ENCODE results near the gene FHAD1.
A peak's percentile ranks its signal among the peaks of the same experiment; 100 is the strongest.

Gene FHAD1

DNA sequence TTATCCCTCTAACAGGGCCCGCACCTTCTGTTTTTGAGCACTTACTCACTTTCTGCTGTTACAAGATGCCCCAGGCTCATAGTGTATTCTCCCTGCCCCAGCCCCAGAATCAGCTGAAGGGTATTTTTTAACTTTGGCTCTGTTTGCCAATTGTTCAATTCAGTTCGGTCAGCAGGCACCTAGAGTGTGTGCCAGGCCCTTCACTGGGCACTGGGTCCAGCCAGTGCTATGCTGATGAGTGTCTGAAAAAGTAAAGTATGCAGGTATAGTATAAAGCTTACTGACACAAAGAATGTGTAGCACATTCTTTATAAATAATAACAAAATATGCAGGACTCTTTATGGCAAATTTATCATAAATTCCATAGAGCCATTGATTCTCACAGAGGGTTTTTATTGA lies 35.0 kb downstream of the FHAD1 start:
- TF ChIP-seq, protein P1, sequence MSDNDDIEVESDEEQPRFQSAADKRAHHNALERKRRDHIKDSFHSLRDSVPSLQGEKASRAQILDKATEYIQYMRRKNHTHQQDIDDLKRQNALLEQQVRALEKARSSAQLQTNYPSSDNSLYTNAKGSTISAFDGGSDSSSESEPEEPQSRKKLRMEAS (IDR thresholded peaks at IDR 0.05), result no peak
- TF ChIP-seq NFIC (IDR thresholded peaks at IDR 0.05) (no peak), EGR1 (IDR thresholded peaks at IDR 0.05) (no peak)

DNA sequence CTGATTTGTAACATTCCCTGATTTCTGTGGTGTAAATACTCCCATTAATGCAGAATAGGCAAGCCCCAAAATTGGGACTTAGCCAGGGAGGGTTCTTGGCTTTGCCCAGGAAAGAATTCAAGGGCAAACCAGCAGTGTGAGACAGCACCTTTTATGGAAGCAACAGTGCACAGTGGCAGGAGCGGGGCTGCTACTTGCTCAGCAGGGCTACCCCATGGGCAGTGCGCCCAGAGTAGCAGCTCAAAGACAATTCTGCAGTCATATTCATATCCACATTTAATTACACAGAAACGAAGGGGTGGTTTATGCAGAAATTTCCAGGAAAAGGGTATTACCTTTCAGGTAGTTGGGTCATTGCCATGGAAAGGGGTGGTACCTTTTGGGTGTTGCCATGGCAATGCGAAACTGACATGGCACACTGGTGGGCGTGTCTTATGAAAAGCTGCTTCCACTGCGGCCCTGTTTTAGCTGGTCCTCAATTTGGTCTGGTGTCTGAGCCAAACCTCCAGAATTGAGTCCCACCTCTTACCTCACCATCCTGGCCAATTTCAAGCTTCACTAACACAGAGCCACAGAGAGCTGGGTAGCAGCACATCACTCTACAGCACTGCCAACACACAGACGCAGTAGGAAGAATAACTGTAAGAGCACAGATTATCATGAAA lies 35.9 kb downstream of the FHAD1 start:
- TF ChIP-seq TEAD4 (IDR thresholded peaks at IDR 0.05) (peak; percentile 67), NFIC (IDR thresholded peaks at IDR 0.05) (peak; percentile 90), YY1 (IDR thresholded peaks at IDR 0.05; ENCODE audit: low read depth) (no peak), ZBTB7A (IDR thresholded peaks at IDR 0.05; ENCODE audit: low read depth) (no peak), TAF1 (IDR thresholded peaks at IDR 0.05; ENCODE audit: low read depth) (no peak), CEBPB (IDR thresholded peaks at IDR 0.05) (0 out of 2 replicates have a peak, but pooled peaks have one; percentile 3), EP300 (IDR thresholded peaks at IDR 0.05; ENCODE audit: borderline replicate concordance) (peak; percentile 86), TCF12 (IDR thresholded peaks at IDR 0.05; ENCODE audit: low read depth) (peak; percentile 85), EGR1 (IDR thresholded peaks at IDR 0.05) (no peak), FOXM1 (IDR thresholded peaks at IDR 0.05; ENCODE audit: borderline replicate concordance, low read depth) (peak; percentile 60), CREB1 (IDR thresholded peaks at IDR 0.05; ENCODE audit: low read depth) (no peak), RAD21 (IDR thresholded peaks at IDR 0.05; ENCODE audit: low read depth) (no peak)
- TF ChIP-seq, protein P2, sequence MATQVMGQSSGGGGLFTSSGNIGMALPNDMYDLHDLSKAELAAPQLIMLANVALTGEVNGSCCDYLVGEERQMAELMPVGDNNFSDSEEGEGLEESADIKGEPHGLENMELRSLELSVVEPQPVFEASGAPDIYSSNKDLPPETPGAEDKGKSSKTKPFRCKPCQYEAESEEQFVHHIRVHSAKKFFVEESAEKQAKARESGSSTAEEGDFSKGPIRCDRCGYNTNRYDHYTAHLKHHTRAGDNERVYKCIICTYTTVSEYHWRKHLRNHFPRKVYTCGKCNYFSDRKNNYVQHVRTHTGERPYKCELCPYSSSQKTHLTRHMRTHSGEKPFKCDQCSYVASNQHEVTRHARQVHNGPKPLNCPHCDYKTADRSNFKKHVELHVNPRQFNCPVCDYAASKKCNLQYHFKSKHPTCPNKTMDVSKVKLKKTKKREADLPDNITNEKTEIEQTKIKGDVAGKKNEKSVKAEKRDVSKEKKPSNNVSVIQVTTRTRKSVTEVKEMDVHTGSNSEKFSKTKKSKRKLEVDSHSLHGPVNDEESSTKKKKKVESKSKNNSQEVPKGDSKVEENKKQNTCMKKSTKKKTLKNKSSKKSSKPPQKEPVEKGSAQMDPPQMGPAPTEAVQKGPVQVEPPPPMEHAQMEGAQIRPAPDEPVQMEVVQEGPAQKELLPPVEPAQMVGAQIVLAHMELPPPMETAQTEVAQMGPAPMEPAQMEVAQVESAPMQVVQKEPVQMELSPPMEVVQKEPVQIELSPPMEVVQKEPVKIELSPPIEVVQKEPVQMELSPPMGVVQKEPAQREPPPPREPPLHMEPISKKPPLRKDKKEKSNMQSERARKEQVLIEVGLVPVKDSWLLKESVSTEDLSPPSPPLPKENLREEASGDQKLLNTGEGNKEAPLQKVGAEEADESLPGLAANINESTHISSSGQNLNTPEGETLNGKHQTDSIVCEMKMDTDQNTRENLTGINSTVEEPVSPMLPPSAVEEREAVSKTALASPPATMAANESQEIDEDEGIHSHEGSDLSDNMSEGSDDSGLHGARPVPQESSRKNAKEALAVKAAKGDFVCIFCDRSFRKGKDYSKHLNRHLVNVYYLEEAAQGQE (IDR thresholded peaks at IDR 0.05; ENCODE audit: low read depth), result no peak
- TF ChIP-seq, protein P1 (IDR thresholded peaks at IDR 0.05), result 0 out of 2 replicates have a peak, but pooled peaks have one; percentile 15
- TF ChIP-seq, protein P3, sequence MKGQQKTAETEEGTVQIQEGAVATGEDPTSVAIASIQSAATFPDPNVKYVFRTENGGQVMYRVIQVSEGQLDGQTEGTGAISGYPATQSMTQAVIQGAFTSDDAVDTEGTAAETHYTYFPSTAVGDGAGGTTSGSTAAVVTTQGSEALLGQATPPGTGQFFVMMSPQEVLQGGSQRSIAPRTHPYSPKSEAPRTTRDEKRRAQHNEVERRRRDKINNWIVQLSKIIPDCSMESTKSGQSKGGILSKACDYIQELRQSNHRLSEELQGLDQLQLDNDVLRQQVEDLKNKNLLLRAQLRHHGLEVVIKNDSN (IDR thresholded peaks at IDR 0.05), result no peak

DNA sequence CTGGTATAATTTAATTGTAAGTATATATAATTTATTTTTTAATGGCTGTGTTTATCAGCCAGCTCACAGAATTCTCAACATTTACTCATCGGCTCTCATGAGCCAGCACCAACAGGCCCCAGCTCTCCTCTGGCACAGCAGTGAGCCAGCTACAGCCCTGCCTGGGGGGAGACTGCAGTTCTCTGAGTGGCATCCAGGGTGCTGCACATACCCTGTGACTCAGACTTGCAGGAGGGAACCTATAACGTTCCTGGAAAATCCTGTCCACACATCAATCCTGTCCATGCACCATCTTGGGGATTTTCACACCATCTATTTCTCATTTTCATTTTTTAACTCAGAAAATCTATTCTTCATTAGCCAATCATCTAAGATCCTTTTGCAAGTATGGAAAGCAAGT lies 36.5 kb downstream of the FHAD1 start:
- TF ChIP-seq TEAD4 (IDR thresholded peaks at IDR 0.05) (no peak), FOXM1 (IDR thresholded peaks at IDR 0.05; ENCODE audit: borderline replicate concordance, low read depth) (no peak), CEBPB (IDR thresholded peaks at IDR 0.05) (no peak), ZBTB7A (IDR thresholded peaks at IDR 0.05; ENCODE audit: low read depth) (no peak)
- TF ChIP-seq, protein P2 (IDR thresholded peaks at IDR 0.05; ENCODE audit: low read depth), result no peak

DNA sequence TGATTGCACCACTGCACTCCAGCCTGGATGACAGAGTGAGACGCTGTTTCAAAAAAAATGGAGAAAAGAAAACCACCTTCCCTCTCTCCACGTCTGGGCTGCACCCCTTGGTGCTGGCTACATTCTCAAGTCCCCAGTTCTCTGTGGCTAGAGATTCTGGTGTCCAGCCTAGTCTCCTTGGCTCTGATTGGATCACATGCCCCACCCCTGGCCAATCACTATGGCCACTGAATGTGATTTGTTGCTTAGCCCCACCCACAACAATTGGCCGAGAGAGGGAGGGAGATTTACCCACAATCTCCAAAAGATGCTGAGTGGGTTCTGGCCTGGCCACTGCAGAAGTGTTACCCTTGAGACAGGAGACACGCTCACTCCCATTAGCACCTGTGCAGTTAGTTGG lies 39.4 kb downstream of the FHAD1 start:
- TF ChIP-seq, protein P3 (IDR thresholded peaks at IDR 0.05), result peak; percentile 69
- TF ChIP-seq, protein P1 (IDR thresholded peaks at IDR 0.05), result no peak

DNA sequence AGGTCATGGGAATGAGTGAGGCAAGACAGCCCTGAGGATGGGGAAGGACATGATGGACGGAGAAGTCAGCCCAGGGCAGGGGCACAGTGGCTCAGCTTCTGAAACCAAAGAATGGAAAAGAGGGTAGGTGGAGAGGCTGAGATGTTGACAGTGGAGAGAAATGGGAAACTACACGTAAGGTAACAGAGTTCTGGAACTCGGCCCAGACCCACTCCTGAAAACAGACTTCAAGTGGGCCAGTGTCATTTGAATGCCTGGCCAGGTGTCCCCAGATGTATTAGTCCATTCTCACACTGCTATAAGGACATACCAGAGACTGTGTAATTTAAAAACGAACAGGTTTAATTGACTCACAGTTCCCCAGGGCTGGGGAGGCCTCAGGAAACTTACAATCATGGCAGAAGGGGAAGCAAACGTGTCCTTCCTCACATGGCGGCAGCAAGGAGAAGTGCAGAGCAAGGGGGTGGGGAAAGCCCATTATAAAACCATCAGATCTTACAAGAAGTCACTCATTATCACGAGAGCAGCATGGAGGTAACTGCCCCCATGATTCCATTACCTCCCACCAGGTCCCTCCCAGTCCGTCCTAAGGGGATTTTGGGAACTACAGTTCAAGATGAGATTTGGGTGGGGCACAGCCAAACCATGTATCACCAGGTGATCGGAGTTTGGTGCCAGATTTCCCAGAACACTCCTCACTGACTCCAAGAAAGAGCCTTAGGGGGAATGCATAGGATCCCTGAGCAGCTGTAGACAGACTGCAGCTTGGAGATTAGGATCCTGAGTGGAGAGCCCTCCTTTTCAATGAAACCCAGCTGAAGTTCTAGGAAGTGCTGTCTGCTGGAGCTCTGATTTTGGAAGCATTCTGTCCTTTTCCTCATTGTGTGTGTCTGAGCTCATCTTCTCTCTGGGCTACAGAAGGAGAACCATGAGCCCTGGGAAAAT lies 40.3 kb downstream of the FHAD1 start:
- TF ChIP-seq TEAD4 (IDR thresholded peaks at IDR 0.05), result no peak
- TF ChIP-seq RAD21 (IDR thresholded peaks at IDR 0.05; ENCODE audit: low read depth), result no peak
- TF ChIP-seq NFIC (IDR thresholded peaks at IDR 0.05), result no peak
- TF ChIP-seq CEBPB (IDR thresholded peaks at IDR 0.05), result no peak
- TF ChIP-seq, protein P2 (IDR thresholded peaks at IDR 0.05; ENCODE audit: low read depth), result no peak
- TF ChIP-seq FOXM1 (IDR thresholded peaks at IDR 0.05; ENCODE audit: borderline replicate concordance, low read depth), result no peak
- TF ChIP-seq, protein P3 (IDR thresholded peaks at IDR 0.05), result no peak
- TF ChIP-seq EGR1 (IDR thresholded peaks at IDR 0.05), result no peak
- TF ChIP-seq EP300 (IDR thresholded peaks at IDR 0.05; ENCODE audit: borderline replicate concordance), result no peak
- TF ChIP-seq ZBTB7A (IDR thresholded peaks at IDR 0.05; ENCODE audit: low read depth), result no peak
- TF ChIP-seq, protein P1 (IDR thresholded peaks at IDR 0.05), result no peak
- TF ChIP-seq CREB1 (IDR thresholded peaks at IDR 0.05; ENCODE audit: low read depth), result no peak
